HepG2 (cell line): ENCODE data around the gene KCTD18. TPM values are rescaled to one million over a fixed set of nuclear protein-coding genes. Genes with fewer than 3 reads are reported as not detected.
A peak's percentile ranks its signal among the peaks of the same experiment; 100 is the strongest.

Source experiments
- AKAP8 ChIP-seq: sonication (generic); formaldehyde crosslinking; IDR thresholded peaks from 2 replicates; pipeline ENCODE4 v1.5.1; 2020; ENCODE audit warnings: mild to moderate bottlenecking, missing genetic modification reagents
- ARID2 ChIP-seq: sonication (generic); formaldehyde crosslinking; IDR thresholded peaks from 2 replicates; pipeline ENCODE4 v1.8.1; 2022; ENCODE audit warnings: mild to moderate bottlenecking, missing genetic modification reagents, borderline replicate concordance
- ARNT2 ChIP-seq: sonication (generic); formaldehyde crosslinking; IDR thresholded peaks from 2 replicates; pipeline ENCODE4 v1.8.0; 2022; ENCODE audit warnings: mild to moderate bottlenecking, low read depth, missing genetic modification reagents, moderate library complexity
- CTCF ChIP-seq: sonication (generic); formaldehyde crosslinking; IDR thresholded peaks from 2 replicates; pipeline ENCODE4 v1.5.0; 2020; ENCODE audit warnings: mild to moderate bottlenecking, missing genetic modification reagents, moderate library complexity
- E2F5 ChIP-seq: sonication (generic); formaldehyde crosslinking; conservative IDR thresholded peaks from 2 replicates; pipeline ENCODE4 v1.4.0; 2020; ENCODE audit warnings: missing genetic modification reagents
- GPBP1L1 ChIP-seq: sonication (generic); formaldehyde crosslinking; IDR thresholded peaks from 2 replicates; pipeline ENCODE4 v1.5.0; 2020; ENCODE audit warnings: mild to moderate bottlenecking, missing genetic modification reagents
- KMT2B ChIP-seq: IDR thresholded peaks from 2 replicates; pipeline ENCODE4 v1.6.1; 2016; ENCODE audit warnings: missing genetic modification reagents, missing compliant biosample characterization
- MLXIP ChIP-seq: sonication (generic); formaldehyde crosslinking; IDR thresholded peaks from 2 replicates; pipeline ENCODE4 v1.9.0; 2021; ENCODE audit warnings: missing genetic modification reagents, borderline replicate concordance
- RXRA ChIP-seq: sonication (generic); formaldehyde crosslinking; IDR thresholded peaks from 2 replicates; pipeline ENCODE4 v1.5.1; 2020; ENCODE audit warnings: missing genetic modification reagents
- SALL1 ChIP-seq: sonication (generic); formaldehyde crosslinking; IDR thresholded peaks from 2 replicates; pipeline ENCODE4 v1.8.0; 2022; ENCODE audit warnings: mild to moderate bottlenecking, missing genetic modification reagents
- SP1 ChIP-seq, 2 experiments: fragments of 450-650 bp in 1 of 2; sonication (generic) in 1 of 2; formaldehyde crosslinking in 1 of 2; IDR thresholded peaks; 2 replicates each; pipeline versions ENCODE4 v1.4.0 to v1.6.1; 2016 to 2020; ENCODE audit warnings: missing genetic modification reagents in 1 of 2
- SRSF1 ChIP-seq: fragments of 200-400 bp; formaldehyde crosslinking; optimal IDR thresholded peaks from 2 replicates; pipeline ENCODE3; 2017; ENCODE audit warnings: mild to moderate bottlenecking, low read depth, low read length, moderate library complexity
- ZBTB34 ChIP-seq: sonication (generic); formaldehyde crosslinking; IDR thresholded peaks from 2 replicates; pipeline ENCODE4 v1.8.0; 2022; ENCODE audit warnings: mild to moderate bottlenecking, missing genetic modification reagents
- ZNF160 ChIP-seq: sonication (generic); formaldehyde crosslinking; IDR thresholded peaks from 2 replicates; pipeline ENCODE4 v1.8.0; 2022; ENCODE audit warnings: mild to moderate bottlenecking, inconsistent platforms, missing genetic modification reagents
- ZNF253 ChIP-seq: sonication (generic); formaldehyde crosslinking; IDR thresholded peaks from 2 replicates; pipeline ENCODE4 v1.8.0; 2022; ENCODE audit warnings: mild to moderate bottlenecking, missing genetic modification reagents, borderline replicate concordance
- ZNF557 ChIP-seq: sonication (generic); formaldehyde crosslinking; IDR thresholded peaks from 2 replicates; pipeline ENCODE4 v1.4.0; 2020; ENCODE audit warnings: missing genetic modification reagents
- ZNF558 ChIP-seq: sonication (generic); formaldehyde crosslinking; IDR thresholded peaks from 2 replicates; pipeline ENCODE4 v1.9.0; 2022; ENCODE audit warnings: mild to moderate bottlenecking, missing genetic modification reagents, borderline replicate concordance
- ZNF629 ChIP-seq: sonication (generic); formaldehyde crosslinking; conservative IDR thresholded peaks from 2 replicates; pipeline ENCODE4 v1.5.0; 2020; ENCODE audit warnings: missing genetic modification reagents
- polyA plus RNA-seq, 8 experiments: library from polyadenylated mRNA; depleted of rRNA in 3 of 8; stranded (reverse) in 7 of 8; unstranded in 1 of 8; fragments of >200 nt; fragmentation: Illumina TruSeq in 4 of 8; extraction: Trizol in 4 of 8; gene quantifications; 2 replicates each; pipeline versions ENCODE4 v1.2.1 to v1.2.3, GENCODE V29; 2011 to 2016; ENCODE audit warnings: low read depth in 4 of 8, missing spikeins in 1 of 8, mixed read lengths in 1 of 8; ENCODE audit not compliant: insufficient read depth in 1 of 8
- total RNA-seq, 5 experiments: library from RNA; depleted of rRNA; stranded (reverse); fragments of >200 nt; fragmentation: Illumina TruSeq; extraction: Trizol; gene quantifications; 2 replicates each; pipeline ENCODE4 v1.2.3, GENCODE V29; 2016; ENCODE audit warnings: low read depth in 1 of 5

KCTD18 gene
- total and polyA plus RNA-seq, 2 of the 13 experiments (the other 11 are each of a cell fraction or from before 2014, with no cell fraction given) = 2.2 to 7.1 TPM

GRCh38 chr2:200509612-200510433, at the start of gene KCTD18 (continued):
- TF ChIP-seq MLXIP (CRISPR knock-in tag) = 0 out of 2 replicates have a peak, but pooled peaks have one; percentile 27
- TF ChIP-seq ZNF558 (CRISPR knock-in tag) = peak; percentile 53; the same call in 1 of the 2 replicates
- peak; percentile 35; the same call in 1 of the 2 replicates for TF ChIP-seq E2F5 (CRISPR knock-in tag)
- no peak for TF ChIP-seq ZNF557 (CRISPR knock-in tag)
- TF ChIP-seq SP1 (IDR thresholded peaks at IDR 0.05) = no peak
- TF ChIP-seq SP1 (CRISPR knock-in tag; IDR thresholded peaks at IDR 0.05) = peak; percentile 84
- peak; percentile 72; the same call in 1 of the 2 replicates for TF ChIP-seq AKAP8 (CRISPR knock-in tag)
- peak; percentile 88 for TF ChIP-seq ARNT2 (CRISPR knock-in tag)
- no peak for TF ChIP-seq GPBP1L1 (CRISPR knock-in tag)
- TF ChIP-seq ZNF160 (CRISPR knock-in tag) = peak; percentile 71
- TF ChIP-seq ZBTB34 (CRISPR knock-in tag) = peak; percentile 58; the same call in 1 of the 2 replicates
- TF ChIP-seq SALL1 (CRISPR knock-in tag) = peak; percentile 98
- no peak for TF ChIP-seq ARID2 (CRISPR knock-in tag)
- peak; percentile 22 for TF ChIP-seq SRSF1
- peak; percentile 62; the same call in 1 of the 2 replicates for TF ChIP-seq KMT2B (CRISPR knock-in tag)
- TF ChIP-seq ZNF253 (CRISPR knock-in tag) = 0 out of 2 replicates have a peak, but pooled peaks have one; percentile 40
- peak; percentile 93 for TF ChIP-seq CTCF (CRISPR knock-in tag)
- TF ChIP-seq RXRA (CRISPR knock-in tag) = peak; percentile 52; the same call in 1 of the 2 replicates
- TF ChIP-seq ZNF629 = no peak
